ENCODE results near the gene ASB16.

- TF ChIP-seq AFF4 (CRISPR knock-in tag; IDR thresholded peaks at IDR 0.05; ENCODE audit: borderline replicate concordance), result no peak
- no peak for TF ChIP-seq JUN (CRISPR knock-in tag; IDR thresholded peaks at IDR 0.05)
Measured at GRCh38 chr17:44207743-44208142, 37.2 kb downstream of the ASB16 start.
